Activated naive CD4-positive, alpha-beta T cell treated with anti-CD3 and anti-CD28 coated beads for 36 hours (primary cell): Measurements from ENCODE around the gene ATRAID. TPM values are rescaled to one million over a fixed set of nuclear protein-coding genes. Genes with fewer than 3 reads are reported as not detected.

Experiments used
- CTCF ChIA-PET: fragments of 350-600 bp; sonication (Branson Sonifier 250); formaldehyde crosslinking; loops from one replicate; lab custom pipeline; 2021; ENCODE audit warnings: antibody characterized with exemption; lab: Charles Lee
- DNase-seq: peaks from one replicate; pipeline ENCODE4 v3.0.0-alpha.2; 2020
- H3K27ac Mint-ChIP-seq: one replicate; pipeline ENCODE4 v1.8.0; 2021; ENCODE audit warnings: mild to moderate bottlenecking, mixed read lengths
- H3K27me3 Mint-ChIP-seq: one replicate; pipeline ENCODE4 v1.8.0; 2021; ENCODE audit warnings: low read depth, mixed read lengths
- H3K36me3 Mint-ChIP-seq: one replicate; pipeline ENCODE4 v1.8.0; 2021; ENCODE audit warnings: low read depth, mixed read lengths
- H3K4me1 Mint-ChIP-seq: one replicate; pipeline ENCODE4 v1.8.0; 2021; ENCODE audit warnings: low read depth, mixed read lengths
- H3K4me3 Mint-ChIP-seq: one replicate; pipeline ENCODE4 v1.8.0; 2021; ENCODE audit warnings: mild to moderate bottlenecking, moderate library complexity, mixed read lengths
- H3K9me3 Mint-ChIP-seq: one replicate; pipeline ENCODE4 v1.8.0; 2021; ENCODE audit warnings: mixed read lengths
- intact Hi-C: fragments of 100-400 bp; cut with micrococcal nuclease; formaldehyde crosslinking; loops from one replicate; pipeline ENCODE4 v1.15.1; 2023
- total RNA-seq, 2 experiments: library from RNA; stranded (reverse); gene quantifications; one replicate each; pipeline ENCODE4 v1.2.3, GENCODE V29; 2021

Gene ATRAID
- total RNA-seq, 2 experiments from 2014 or later, result 80.5 to 80.8 TPM

DNA sequence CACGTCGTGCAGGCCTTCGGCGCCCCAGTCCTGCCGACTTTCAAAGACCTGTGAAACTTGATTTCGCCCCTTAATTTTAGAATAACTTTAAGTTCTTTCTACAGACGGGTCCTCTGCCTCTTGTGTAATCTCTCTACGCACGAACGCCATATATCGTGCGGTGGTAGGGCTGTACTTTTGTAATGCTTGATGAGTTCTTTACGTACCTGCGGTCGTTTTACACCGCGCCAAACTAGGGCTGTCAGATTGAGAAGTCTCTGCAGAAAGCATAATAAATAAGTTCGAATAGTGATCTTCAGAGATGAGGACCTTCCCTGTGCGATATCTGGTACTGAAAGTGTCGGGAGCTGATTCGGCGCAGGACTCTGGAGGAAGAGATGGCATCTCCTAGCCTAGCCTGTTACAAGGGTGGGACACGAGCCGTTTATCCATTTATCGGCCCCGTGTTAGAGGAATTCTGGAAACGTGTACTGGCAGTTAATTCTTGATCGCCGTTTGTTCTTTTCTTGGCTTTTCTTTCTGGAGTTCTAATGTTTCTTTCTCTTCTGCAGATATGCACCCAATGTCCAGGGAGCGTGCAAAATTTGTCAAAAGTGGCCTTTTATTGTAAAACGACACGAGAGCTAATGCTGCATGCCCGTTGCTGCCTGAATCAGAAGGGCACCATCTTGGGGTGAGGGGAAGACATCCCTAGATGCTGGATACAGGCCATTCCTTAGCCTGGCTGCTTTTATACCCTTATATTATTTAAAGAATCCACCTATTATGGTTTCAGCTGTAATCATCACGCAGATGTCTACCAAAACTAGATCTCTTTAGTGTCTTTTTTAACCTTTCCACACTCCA lies 1.0 kb downstream of the ATRAID start:
- Mint-ChIP-seq H3K27me3 (no peaks in the 10 kb centered on the region), H3K4me1 (peaks cover 31% of the 10 kb centered on the region), H3K4me3 (peak overlapping the region; percentile 98), H3K36me3 (peaks cover 25% of the 10 kb centered on the region), H3K27ac (peak overlapping the region; percentile 99), H3K9me3 (no peaks in the 10 kb centered on the region)
- CTCF ChIA-PET, result interaction anchor here (0.9 kb wide), 1 partner anchor 67 kb away, joined by 4 read pairs; no protein-coding TSS in a partner anchor
- peak; percentile 52 for DNase-seq
- intact Hi-C loops, result loop anchor here (1.0 to 10.0 kb wide), 11 partner anchors 79 to 1178 kb away; partner anchors contain the start of genes AGBL5, EIF2B4, GTF3C2 and KHK

- Mint-ChIP-seq H3K27me3 (no peaks in the 10 kb centered on the region), H3K9me3 (no peaks in the 10 kb centered on the region), H3K4me3 (no peak overlapping the region), H3K27ac (no peak overlapping the region), H3K36me3 (peaks cover 34% of the 10 kb centered on the region), H3K4me1 (peaks cover 39% of the 10 kb centered on the region)
- intact Hi-C loops, result loop anchor here (5.0 to 10.0 kb wide), 2 partner anchors 243 to 370 kb away; partner anchors contain the start of genes MAPRE3 and ZNF512
- DNase-seq, result no peak
- CTCF ChIA-PET, result interaction anchor here (1.0 kb wide), 1 partner anchor 88 kb away, joined by 3 read pairs; no protein-coding TSS in a partner anchor
Measured at GRCh38 chr2:27214941-27215340, 3.1 kb downstream of the ATRAID start.

DNA sequence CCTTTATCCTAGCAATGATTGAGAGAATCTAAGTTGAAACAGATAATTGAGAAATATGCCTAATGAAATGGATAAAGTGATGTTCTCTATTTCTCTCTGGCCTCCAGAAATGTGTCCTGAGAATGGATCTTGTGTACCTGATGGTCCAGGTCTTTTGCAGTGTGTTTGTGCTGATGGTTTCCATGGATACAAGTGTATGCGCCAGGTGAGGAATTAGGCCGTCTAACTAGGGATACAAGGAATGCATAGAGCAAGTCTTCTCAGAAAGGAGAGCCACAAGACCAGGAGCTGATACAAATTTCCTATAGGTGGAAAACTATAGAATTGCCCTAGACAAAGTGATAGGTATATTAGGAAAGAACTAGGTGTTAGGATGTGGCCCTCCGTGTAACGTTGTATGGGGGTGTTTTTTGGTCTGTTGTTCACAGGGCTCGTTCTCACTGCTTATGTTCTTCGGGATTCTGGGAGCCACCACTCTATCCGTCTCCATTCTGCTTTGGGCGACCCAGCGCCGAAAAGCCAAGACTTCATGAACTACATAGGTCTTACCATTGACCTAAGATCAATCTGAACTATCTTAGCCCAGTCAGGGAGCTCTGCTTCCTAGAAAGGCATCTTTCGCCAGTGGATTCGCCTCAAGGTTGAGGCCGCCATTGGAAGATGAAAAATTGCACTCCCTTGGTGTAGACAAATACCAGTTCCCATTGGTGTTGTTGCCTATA lies 4.7 kb downstream of the ATRAID start:
- Mint-ChIP-seq H3K27ac (peak overlapping the region; percentile 81), H3K4me3 (peak overlapping the region; percentile 97), H3K4me1 (peaks cover 43% of the 10 kb centered on the region), H3K27me3 (no peaks in the 10 kb centered on the region), H3K9me3 (no peaks in the 10 kb centered on the region), H3K36me3 (peaks cover 47% of the 10 kb centered on the region)
- CTCF ChIA-PET, result interaction anchor here (0.6 kb wide), 1 partner anchor 64 kb away, joined by 3 read pairs; no protein-coding TSS in a partner anchor
- DNase-seq, result no peak
- intact Hi-C loops, result loop anchor here (1.0 to 10.0 kb wide), 4 partner anchors 82 to 368 kb away; partner anchors contain the start of genes EIF2B4, KHK, PREB and SNX17

GRCh38 chr2:27217173-27218121 lies 5.6 kb downstream of the ATRAID start, which contains the start of gene CAD:
TSS of gene CAD (plus strand) at chr2:27217369. CDS start at chr2:27217552, 183 bp downstream.
- H3K27ac Mint-ChIP-seq, result peak within 1 kb of the TSS; percentile 86
- peaks cover 43% of the 10 kb centered on the region for H3K4me1 Mint-ChIP-seq
- no peaks in the 10 kb centered on the region for H3K9me3 Mint-ChIP-seq
- intact Hi-C loops, result loop anchor here (1.0 to 10.0 kb wide), 4 partner anchors 83 to 367 kb away; partner anchors contain the start of genes EIF2B4, KHK, PREB and SNX17
- DNase-seq, result peak; percentile 89
- H3K4me3 Mint-ChIP-seq, result peak within 1 kb of the TSS; percentile 97
- CTCF ChIA-PET, result interaction anchor here (0.6 kb wide), 1 partner anchor 64 kb away, joined by 3 read pairs; no protein-coding TSS in a partner anchor
- peaks cover 51% of the 10 kb centered on the region for H3K36me3 Mint-ChIP-seq
- no peaks in the 10 kb centered on the region for H3K27me3 Mint-ChIP-seq

DNA sequence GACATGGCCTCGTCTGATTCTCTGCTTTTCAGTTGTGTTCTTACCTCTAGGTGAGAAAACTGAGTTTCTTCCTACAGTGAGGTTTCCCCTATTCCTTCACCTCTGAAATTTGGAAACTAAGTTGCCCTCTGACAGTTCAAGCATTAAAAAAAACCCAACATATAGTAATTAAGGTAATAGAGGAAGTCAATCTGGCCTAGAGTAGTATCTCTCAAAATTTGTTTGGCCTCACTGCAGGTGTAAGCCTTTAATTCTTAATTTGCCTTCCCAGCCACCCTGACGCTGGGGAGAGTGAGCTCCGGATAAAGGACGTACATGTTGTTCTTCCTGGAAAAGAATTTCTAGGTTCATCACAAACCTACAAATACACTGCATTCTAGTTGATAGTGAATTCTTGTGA lies 6.8 kb downstream of the ATRAID start:
- Mint-ChIP-seq H3K9me3 (no peaks in the 10 kb centered on the region), H3K4me1 (peaks cover 40% of the 10 kb centered on the region), H3K27me3 (no peaks in the 10 kb centered on the region), H3K27ac (no peak overlapping the region), H3K4me3 (peak overlapping the region; percentile 97), H3K36me3 (peaks cover 59% of the 10 kb centered on the region)
- no peak for DNase-seq
- intact Hi-C loops, result loop anchor here (10.0 kb wide), 1 partner anchor 366 kb away; the partner anchor contains the start of gene ZNF512
- CTCF ChIA-PET, result interaction anchor here (0.9 to 1.8 kb wide), 2 partner anchors 61 to 122 kb away, joined by 3 to 4 read pairs; no protein-coding TSS in a partner anchor

DNA sequence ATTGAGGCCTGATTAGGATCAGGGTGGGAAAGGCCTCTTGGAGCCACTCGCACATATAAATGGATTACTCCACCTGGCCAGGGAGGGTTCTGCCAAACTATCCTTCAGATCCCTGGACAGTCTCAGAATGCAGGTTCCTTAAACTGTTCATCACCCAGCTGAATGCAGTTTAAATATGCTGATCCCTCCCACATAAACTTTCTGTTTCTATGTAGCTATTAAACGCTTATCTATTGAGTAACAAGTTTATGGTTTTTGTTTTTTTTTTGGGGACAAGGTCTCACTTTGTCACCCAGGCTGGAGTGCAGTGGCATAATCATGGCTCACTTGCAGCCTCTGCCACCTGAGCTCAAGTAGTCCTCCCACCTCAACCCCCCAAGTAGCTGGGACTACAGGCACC lies 7.2 kb downstream of the ATRAID start:
- intact Hi-C loops, result loop anchor here (10.0 kb wide), 1 partner anchor 366 kb away; the partner anchor contains the start of gene ZNF512
- CTCF ChIA-PET, result interaction anchor here (0.9 to 1.8 kb wide), 2 partner anchors 61 to 123 kb away, joined by 3 to 4 read pairs; no protein-coding TSS in a partner anchor
- Mint-ChIP-seq H3K4me3 (peak overlapping the region; percentile 97), H3K4me1 (peaks cover 37% of the 10 kb centered on the region), H3K27ac (no peak overlapping the region), H3K36me3 (peaks cover 59% of the 10 kb centered on the region), H3K9me3 (no peaks in the 10 kb centered on the region), H3K27me3 (no peaks in the 10 kb centered on the region)
- no peak for DNase-seq

DNA sequence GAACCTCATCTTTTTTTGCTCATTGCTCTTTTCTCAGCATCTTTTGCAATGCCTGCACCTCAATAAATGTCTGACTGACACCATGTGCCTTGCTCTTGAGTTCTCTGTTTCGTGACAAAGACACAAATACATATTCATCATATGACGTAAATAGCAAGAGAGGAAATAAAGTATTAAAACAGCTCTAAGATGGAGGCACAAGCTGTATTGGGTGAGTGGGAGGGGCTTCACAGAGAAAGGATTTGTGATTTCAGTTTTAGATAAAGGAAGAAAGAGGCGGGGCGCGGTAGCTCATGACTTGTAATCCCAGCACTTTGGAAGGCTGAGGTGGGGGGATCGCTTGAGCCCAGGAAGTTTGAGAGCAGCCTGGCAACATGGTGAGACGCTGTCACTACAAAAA lies 8.2 kb downstream of the ATRAID start:
- H3K9me3 Mint-ChIP-seq, result no peaks in the 10 kb centered on the region
- H3K27me3 Mint-ChIP-seq, result no peaks in the 10 kb centered on the region
- H3K27ac Mint-ChIP-seq, result no peak overlapping the region
- CTCF ChIA-PET, result interaction anchor here (1.8 kb wide), 1 partner anchor 60 kb away, joined by 4 read pairs; no protein-coding TSS in a partner anchor
- no peak for DNase-seq
- peaks cover 66% of the 10 kb centered on the region for H3K36me3 Mint-ChIP-seq
- peaks cover 36% of the 10 kb centered on the region for H3K4me1 Mint-ChIP-seq
- no peak overlapping the region for H3K4me3 Mint-ChIP-seq
- intact Hi-C loops, result no loop called here

GRCh38 chr2:27221166-27221565 lies 9.3 kb downstream of the ATRAID start:
- intact Hi-C loops, result no loop called here
- Mint-ChIP-seq H3K4me3 (no peak overlapping the region), H3K4me1 (peaks cover 33% of the 10 kb centered on the region), H3K9me3 (no peaks in the 10 kb centered on the region), H3K36me3 (peaks cover 66% of the 10 kb centered on the region), H3K27me3 (no peaks in the 10 kb centered on the region), H3K27ac (no peak overlapping the region)
- CTCF ChIA-PET, result interaction anchor here (0.6 kb wide), 1 partner anchor 82 kb away, joined by 3 read pairs; no protein-coding TSS in a partner anchor
- DNase-seq, result no peak

GRCh38 chr2:27222407-27222806 lies 10.6 kb downstream of the ATRAID start:
- intact Hi-C loops, result no loop called here
- no peaks in the 10 kb centered on the region for H3K27me3 Mint-ChIP-seq
- H3K36me3 Mint-ChIP-seq, result peaks cover 68% of the 10 kb centered on the region
- no peak overlapping the region for H3K4me3 Mint-ChIP-seq
- H3K9me3 Mint-ChIP-seq, result no peaks in the 10 kb centered on the region
- CTCF ChIA-PET, result no interaction called here
- H3K27ac Mint-ChIP-seq, result no peak overlapping the region
- peaks cover 26% of the 10 kb centered on the region for H3K4me1 Mint-ChIP-seq
- DNase-seq, result no peak

DNA sequence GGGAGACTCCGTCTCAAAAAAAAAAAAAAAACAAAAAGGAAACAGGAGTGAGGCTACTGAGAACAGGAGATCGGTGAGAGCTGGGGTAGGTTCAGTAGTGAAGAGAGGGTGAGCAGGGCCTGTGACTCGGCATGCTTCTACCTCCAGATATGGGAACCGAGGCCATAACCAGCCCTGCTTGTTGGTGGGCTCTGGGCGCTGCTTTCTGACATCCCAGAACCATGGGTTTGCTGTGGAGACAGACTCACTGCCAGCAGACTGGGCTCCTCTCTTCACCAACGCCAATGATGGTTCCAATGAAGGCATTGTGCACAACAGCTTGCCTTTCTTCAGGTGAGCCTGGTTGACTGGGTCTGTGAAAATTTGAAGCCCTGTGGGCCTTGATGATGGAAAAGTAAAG lies 11.6 kb downstream of the ATRAID start:
- H3K27me3 Mint-ChIP-seq, result no peaks in the 10 kb centered on the region
- intact Hi-C loops, result no loop called here
- no peaks in the 10 kb centered on the region for H3K9me3 Mint-ChIP-seq
- no peak overlapping the region for H3K27ac Mint-ChIP-seq
- CTCF ChIA-PET, result interaction anchor here (0.6 to 0.7 kb wide), 2 partner anchors 146 to 398 kb away, joined by 3 read pairs; no protein-coding TSS in a partner anchor
- no peak overlapping the region for H3K4me3 Mint-ChIP-seq
- H3K36me3 Mint-ChIP-seq, result peaks cover 64% of the 10 kb centered on the region
- DNase-seq, result no peak
- peaks cover 19% of the 10 kb centered on the region for H3K4me1 Mint-ChIP-seq

GRCh38 chr2:27225526-27225925 lies 13.7 kb downstream of the ATRAID start:
- Mint-ChIP-seq H3K4me1 (peaks cover 7% of the 10 kb centered on the region), H3K9me3 (no peaks in the 10 kb centered on the region), H3K27me3 (no peaks in the 10 kb centered on the region), H3K36me3 (peaks cover 55% of the 10 kb centered on the region), H3K4me3 (no peak overlapping the region), H3K27ac (no peak overlapping the region)
- intact Hi-C loops, result no loop called here
- DNase-seq, result no peak
- CTCF ChIA-PET, result no interaction called here
